ENCODE measurements around the gene NOP14.
A peak's percentile ranks its signal among the peaks of the same experiment; 100 is the strongest.
"Not testable (repeated sequence)": the region's sequence is repeated elsewhere in the genome, so short reads cannot be mapped to it uniquely, and the experiment has no call there.

Gene NOP14

GRCh38 chr4:2940267-2941137 lies 22.7 kb downstream of the NOP14 start:
- Histone ChIP-seq H3K4me1 (ENCODE audit: control insufficient read depth, insufficient read depth, low read length) (peaks cover 9% of the 10 kb centered on the region), H3K27me3 (ENCODE audit: control insufficient read depth, insufficient read depth, low read length) (no peaks in the 10 kb centered on the region), H3K9ac (ENCODE audit: low read depth, low read length) (no peak overlapping the region), H3K9me3 (ENCODE audit: control insufficient read depth, insufficient read depth, low read length) (no peaks in the 10 kb centered on the region), H3K4me3 (ENCODE audit: low read depth, low read length) (no peak overlapping the region), H3K36me3 (ENCODE audit: control insufficient read depth, insufficient read depth, low read length) (peaks cover 87% of the 10 kb centered on the region), H3K27ac (ENCODE audit: low read depth, low read length) (no peak overlapping the region)

GRCh38 chr4:2939383-2940243 lies 23.6 kb downstream of the NOP14 start:
- H3K4me1 ChIP-seq (ENCODE audit: control insufficient read depth, insufficient read depth, low read length) = peaks cover 11% of the 10 kb centered on the region

GRCh38 chr4:2938906-2939305 lies 24.3 kb downstream of the NOP14 start:
- Histone ChIP-seq H3K4me1 (ENCODE audit: control insufficient read depth, insufficient read depth, low read length) (peaks cover 11% of the 10 kb centered on the region), H3K36me3 (ENCODE audit: control insufficient read depth, insufficient read depth, low read length) (peaks cover 73% of the 10 kb centered on the region)

More at GRCh38 chr4:2939383-2940243, 23.6 kb downstream of the NOP14 start:
- Histone ChIP-seq H3K27me3 (ENCODE audit: control insufficient read depth, insufficient read depth, low read length) (no peaks in the 10 kb centered on the region), H3K27ac (ENCODE audit: low read depth, low read length) (no peak overlapping the region), H3K9me3 (ENCODE audit: control insufficient read depth, insufficient read depth, low read length) (no peaks in the 10 kb centered on the region), H3K4me3 (ENCODE audit: low read depth, low read length) (no peak overlapping the region), H3K36me3 (ENCODE audit: control insufficient read depth, insufficient read depth, low read length) (peaks cover 78% of the 10 kb centered on the region), H3K9ac (ENCODE audit: low read depth, low read length) (no peak overlapping the region)

GRCh38 chr4:2938411-2938810 lies 24.8 kb downstream of the NOP14 start:
- H3K27me3 ChIP-seq (ENCODE audit: control insufficient read depth, insufficient read depth, low read length); H3K27ac ChIP-seq (ENCODE audit: low read depth, low read length); H3K9me3 ChIP-seq (ENCODE audit: control insufficient read depth, insufficient read depth, low read length); H3K4me3 ChIP-seq (ENCODE audit: low read depth, low read length); H3K9ac ChIP-seq (ENCODE audit: low read depth, low read length): not testable (repeated sequence)
- peaks cover 68% of the 10 kb centered on the region for H3K36me3 ChIP-seq (ENCODE audit: control insufficient read depth, insufficient read depth, low read length)
- peaks cover 11% of the 10 kb centered on the region for H3K4me1 ChIP-seq (ENCODE audit: control insufficient read depth, insufficient read depth, low read length)

More at GRCh38 chr4:2938906-2939305, 24.3 kb downstream of the NOP14 start:
- H3K9ac ChIP-seq (ENCODE audit: low read depth, low read length) = no peak overlapping the region
- no peaks in the 10 kb centered on the region for H3K9me3 ChIP-seq (ENCODE audit: control insufficient read depth, insufficient read depth, low read length)
- H3K27me3 ChIP-seq (ENCODE audit: control insufficient read depth, insufficient read depth, low read length) = no peaks in the 10 kb centered on the region
- no peak overlapping the region for H3K27ac ChIP-seq (ENCODE audit: low read depth, low read length)
- H3K4me3 ChIP-seq (ENCODE audit: low read depth, low read length) = no peak overlapping the region

GRCh38 chr4:2937986-2938385 lies 25.2 kb downstream of the NOP14 start:
- H3K36me3 ChIP-seq (ENCODE audit: control insufficient read depth, insufficient read depth, low read length) = peaks cover 67% of the 10 kb centered on the region
- no peaks in the 10 kb centered on the region for H3K27me3 ChIP-seq (ENCODE audit: control insufficient read depth, insufficient read depth, low read length)
- no peak overlapping the region for H3K4me3 ChIP-seq (ENCODE audit: low read depth, low read length)
- H3K27ac ChIP-seq (ENCODE audit: low read depth, low read length) = no peak overlapping the region
- no peak overlapping the region for H3K9ac ChIP-seq (ENCODE audit: low read depth, low read length)
- H3K4me1 ChIP-seq (ENCODE audit: control insufficient read depth, insufficient read depth, low read length) = peaks cover 11% of the 10 kb centered on the region
- H3K9me3 ChIP-seq (ENCODE audit: control insufficient read depth, insufficient read depth, low read length) = no peaks in the 10 kb centered on the region

GRCh38 chr4:2937146-2937857 lies 25.9 kb downstream of the NOP14 start:
- no peaks in the 10 kb centered on the region for H3K9me3 ChIP-seq (ENCODE audit: control insufficient read depth, insufficient read depth, low read length)
- H3K36me3 ChIP-seq (ENCODE audit: control insufficient read depth, insufficient read depth, low read length) = peaks cover 61% of the 10 kb centered on the region
- H3K27ac ChIP-seq (ENCODE audit: low read depth, low read length) = no peak overlapping the region

GRCh38 chr4:2936773-2937145 lies 26.4 kb downstream of the NOP14 start:
- no peaks in the 10 kb centered on the region for H3K9me3 ChIP-seq (ENCODE audit: control insufficient read depth, insufficient read depth, low read length)
- H3K4me3 ChIP-seq (ENCODE audit: low read depth, low read length) = no peak overlapping the region
- no peaks in the 10 kb centered on the region for H3K27me3 ChIP-seq (ENCODE audit: control insufficient read depth, insufficient read depth, low read length)
- peaks cover 11% of the 10 kb centered on the region for H3K4me1 ChIP-seq (ENCODE audit: control insufficient read depth, insufficient read depth, low read length)
- H3K9ac ChIP-seq (ENCODE audit: low read depth, low read length) = no peak overlapping the region
- peaks cover 58% of the 10 kb centered on the region for H3K36me3 ChIP-seq (ENCODE audit: control insufficient read depth, insufficient read depth, low read length)
- no peak overlapping the region for H3K27ac ChIP-seq (ENCODE audit: low read depth, low read length)

More at GRCh38 chr4:2937146-2937857, 25.9 kb downstream of the NOP14 start:
- Histone ChIP-seq H3K9ac (ENCODE audit: low read depth, low read length) (no peak overlapping the region), H3K27me3 (ENCODE audit: control insufficient read depth, insufficient read depth, low read length) (no peaks in the 10 kb centered on the region), H3K4me1 (ENCODE audit: control insufficient read depth, insufficient read depth, low read length) (peaks cover 11% of the 10 kb centered on the region), H3K4me3 (ENCODE audit: low read depth, low read length) (no peak overlapping the region)

GRCh38 chr4:2935762-2936743 lies 27.2 kb downstream of the NOP14 start:
- Histone ChIP-seq H3K9ac (ENCODE audit: low read depth, low read length) (peak overlapping the region; percentile 80; the same call in 1 of the 2 replicates), H3K27me3 (ENCODE audit: control insufficient read depth, insufficient read depth, low read length) (no peaks in the 10 kb centered on the region), H3K9me3 (ENCODE audit: control insufficient read depth, insufficient read depth, low read length) (no peaks in the 10 kb centered on the region), H3K36me3 (ENCODE audit: control insufficient read depth, insufficient read depth, low read length) (peaks cover 57% of the 10 kb centered on the region), H3K4me1 (ENCODE audit: control insufficient read depth, insufficient read depth, low read length) (peaks cover 11% of the 10 kb centered on the region), H3K4me3 (ENCODE audit: low read depth, low read length) (peak overlapping the region; percentile 94), H3K27ac (ENCODE audit: low read depth, low read length) (peak overlapping the region; percentile 72)

GRCh38 chr4:2934813-2935761 lies 28.1 kb downstream of the NOP14 start:
- Histone ChIP-seq H3K27ac (ENCODE audit: low read depth, low read length) (peak overlapping the region; percentile 72), H3K4me1 (ENCODE audit: control insufficient read depth, insufficient read depth, low read length) (peaks cover 11% of the 10 kb centered on the region), H3K36me3 (ENCODE audit: control insufficient read depth, insufficient read depth, low read length) (peaks cover 57% of the 10 kb centered on the region), H3K4me3 (ENCODE audit: low read depth, low read length) (peak overlapping the region; percentile 94), H3K9me3 (ENCODE audit: control insufficient read depth, insufficient read depth, low read length) (no peaks in the 10 kb centered on the region), H3K9ac (ENCODE audit: low read depth, low read length) (peak overlapping the region; percentile 80), H3K27me3 (ENCODE audit: control insufficient read depth, insufficient read depth, low read length) (no peaks in the 10 kb centered on the region)

All from HUES48 (cell line).